Breast epithelium (tissue), 4 donors: Measurements from ENCODE around the gene TMEM106C. TPM values are rescaled to one million over a fixed set of nuclear protein-coding genes. Genes with fewer than 3 reads are reported as not detected.
A peak's percentile ranks its signal among the peaks of the same experiment; 100 is the strongest.

Source experiments
- DNase-seq, 2 donors: peaks; one replicate each; pipeline ENCODE4 v3.0.0-alpha.2; 2019; ENCODE audit warnings: low spot score in 2 of 2
- H3K27ac ChIP-seq, 2 donors: fragments of 200-600 bp; sonication (generic) in 1 of 2; one replicate each; pipeline ENCODE4 v1.5.1; 2016 to 2019; ENCODE audit warnings: mild to moderate bottlenecking in 1 of 2
- H3K27me3 ChIP-seq, 2 donors: fragments of 200-600 bp; sonication (generic) in 1 of 2; one replicate each; pipeline versions ENCODE4 v1.5.1 to v1.6.0; 2017 to 2019; ENCODE audit warnings: control low read depth in 1 of 2, mild to moderate bottlenecking in 1 of 2
- H3K36me3 ChIP-seq: fragments of 200-600 bp; one replicate; pipeline ENCODE4 v1.5.1; 2019
- H3K4me1 ChIP-seq, 2 donors: fragments of 200-600 bp; sonication (generic); one replicate each; pipeline ENCODE4 v1.5.1; 2016 to 2019; ENCODE audit warnings: control low read depth in 1 of 2
- H3K4me3 ChIP-seq, 3 donors: fragments of 200-600 bp; sonication (generic); 1 replicate in 2 of 3; 2 replicates in 1 of 3; pipeline ENCODE4 v1.5.1; 2016 to 2019; ENCODE audit warnings: mild to moderate bottlenecking in 3 of 3, moderate library complexity in 2 of 3
- H3K9me3 ChIP-seq, 2 donors: fragments of 200-600 bp; sonication (generic) in 1 of 2; one replicate each; pipeline ENCODE4 v1.5.1; 2016 to 2019; ENCODE audit warnings: control low read depth in 1 of 2
- CTCF ChIP-seq, 3 donors: fragments of 450-650 bp; IDR thresholded peaks; one replicate each; pipeline ENCODE4 v1.5.1; 2016 to 2017; ENCODE audit warnings: antibody characterized with exemption in 3 of 3, mild to moderate bottlenecking in 3 of 3, moderate library complexity in 3 of 3
- POLR2A ChIP-seq: fragments of 450-650 bp; IDR thresholded peaks from one replicate; pipeline ENCODE4 v1.6.1; 2016; ENCODE audit warnings: antibody characterized with exemption, mild to moderate bottlenecking, moderate library complexity
- POLR2AphosphoS5 ChIP-seq, 3 donors: sonication (generic); formaldehyde crosslinking; IDR thresholded peaks; one replicate each; pipeline ENCODE4 v1.6.1; 2017; ENCODE audit warnings: antibody characterized with exemption in 3 of 3
- intact Hi-C: fragments of 100-400 bp; cut with DNase I; formaldehyde crosslinking; loops from one replicate; pipeline ENCODE4 v1.15.1; 2023; ENCODE audit warnings: low total_unique reads
- total RNA-seq, 3 donors: library from RNA; depleted of rRNA; stranded (reverse); fragments of >200 nt; gene quantifications; one replicate each; pipeline ENCODE4 v1.1.0, GENCODE V29; 2016

TMEM106C gene
- total RNA-seq, 3 donors from 2014 or later: 35.2 to 131 (median 73.4) TPM

GRCh38 chr12:47977772-47978597, 14.6 kb downstream of the TMEM106C start:
- Histone ChIP-seq H3K9me3 (no peaks in the 10 kb centered on the region), H3K36me3 (no peaks in the 10 kb centered on the region), H3K27me3 (no peaks in the 10 kb centered on the region), H3K27ac (peak overlapping the region in 1 of 2 donors; percentile 26), H3K4me1 (no peaks in the 10 kb centered on the region), H3K4me3 (no peak overlapping the region)
- intact Hi-C loops: no loop called here
- no peak for TF ChIP-seq POLR2A
- no peak for TF ChIP-seq CTCF (IDR thresholded peaks at IDR 0.05)
- TF ChIP-seq POLR2AphosphoS5 (IDR thresholded peaks at IDR 0.05): no peak
- DNase-seq: no peak

GRCh38 chr12:47978598-47978873, 15.1 kb downstream of the TMEM106C start:
- H3K36me3 ChIP-seq: no peaks in the 10 kb centered on the region
- no peaks in the 10 kb centered on the region for H3K27me3 ChIP-seq
- no peak for DNase-seq
- H3K9me3 ChIP-seq: no peaks in the 10 kb centered on the region
- H3K4me1 ChIP-seq: no peaks in the 10 kb centered on the region
- no peak overlapping the region for H3K27ac ChIP-seq
- no peak overlapping the region for H3K4me3 ChIP-seq
- TF ChIP-seq POLR2A (no peak), POLR2AphosphoS5 (IDR thresholded peaks at IDR 0.05) (no peak), CTCF (IDR thresholded peaks at IDR 0.05) (no peak)
- intact Hi-C loops: no loop called here

GRCh38 chr12:47979166-47979565, 15.8 kb downstream of the TMEM106C start:
- Histone ChIP-seq H3K9me3 (no peaks in the 10 kb centered on the region), H3K27me3 (no peaks in the 10 kb centered on the region)
- DNase-seq: no peak

GRCh38 chr12:47979686-47980085, 16.3 kb downstream of the TMEM106C start:
- no peaks in the 10 kb centered on the region for H3K9me3 ChIP-seq
- no peak overlapping the region for H3K27ac ChIP-seq
- H3K4me1 ChIP-seq: no peaks in the 10 kb centered on the region
- DNase-seq: no peak
- intact Hi-C loops: no loop called here
- H3K4me3 ChIP-seq: no peak overlapping the region
- no peak for TF ChIP-seq POLR2AphosphoS5 (IDR thresholded peaks at IDR 0.05)
- TF ChIP-seq CTCF (IDR thresholded peaks at IDR 0.05): no peak
- no peak for TF ChIP-seq POLR2A
- H3K36me3 ChIP-seq: no peaks in the 10 kb centered on the region
- no peaks in the 10 kb centered on the region for H3K27me3 ChIP-seq

More at GRCh38 chr12:47979166-47979565, 15.8 kb downstream of the TMEM106C start:
- TF ChIP-seq POLR2A (no peak), CTCF (IDR thresholded peaks at IDR 0.05) (no peak), POLR2AphosphoS5 (IDR thresholded peaks at IDR 0.05) (no peak)
- Histone ChIP-seq H3K36me3 (no peaks in the 10 kb centered on the region), H3K4me1 (no peaks in the 10 kb centered on the region), H3K4me3 (no peak overlapping the region), H3K27ac (no peak overlapping the region)
- intact Hi-C loops: no loop called here

- H3K27ac ChIP-seq: no peak overlapping the region
- no peak overlapping the region for H3K4me3 ChIP-seq
- H3K9me3 ChIP-seq: no peaks in the 10 kb centered on the region
- intact Hi-C loops: no loop called here
- no peaks in the 10 kb centered on the region for H3K27me3 ChIP-seq
- H3K4me1 ChIP-seq: no peaks in the 10 kb centered on the region
- DNase-seq: no peak
- no peaks in the 10 kb centered on the region for H3K36me3 ChIP-seq
- TF ChIP-seq POLR2AphosphoS5 (IDR thresholded peaks at IDR 0.05) (no peak), CTCF (IDR thresholded peaks at IDR 0.05) (no peak), POLR2A (no peak)
Measured at GRCh38 chr12:47980197-47980596, 16.8 kb downstream of the TMEM106C start.
